Body of pancreas (tissue), 4 donors: ENCODE results near the gene SPRR2B.

Source experiments
- CTCF ChIP-seq, 7 experiments: fragments of 450-650 bp in 4 of 7; fragments of 200-600 bp in 3 of 7; sonication (generic) in 3 of 7; IDR thresholded peaks; one replicate each; pipeline ENCODE4 v1.5.1; 2016 to 2019; ENCODE audit warnings: antibody characterized with exemption in 7 of 7
- POLR2A ChIP-seq, 3 donors: fragments of 450-650 bp; IDR thresholded peaks; one replicate each; pipeline ENCODE4 v1.6.1; 2016; ENCODE audit warnings: antibody characterized with exemption in 3 of 3, mild to moderate bottlenecking in 2 of 3

GRCh38 chr1:153099461-153100045 lies 28.1 kb upstream of the SPRR2B start:
- TF ChIP-seq POLR2A (IDR thresholded peaks at IDR 0.05), result no peak
- no peak for TF ChIP-seq CTCF (IDR thresholded peaks at IDR 0.05)
